GM12878 (cell line): Measurements from ENCODE around the gene GPC6. TPM values are rescaled to one million over a fixed set of nuclear protein-coding genes. Genes with fewer than 3 reads are reported as not detected.

Experiments
- ATAC-seq: fragments of 200-7000 bp; cut with Tn5 transposase; 3 replicates; pipeline ENCODE4 v1.9.1; 2020; ENCODE audit warnings: mild to moderate bottlenecking, moderate library complexity
- BruUV-seq: library from RNA; stranded (reverse); fragments of 400-500 nt; replicated peaks from 2 replicates; lab custom pipeline; 2021; lab: Mats Ljungman, UMichigan
- CTCF ChIA-PET: fragments of 300-600 bp; sonication (Branson Sonifier 250); formaldehyde crosslinking; extraction: SDS; loops from one replicate; lab custom pipeline; 2021; ENCODE audit warnings: inconsistent platforms; lab: Yijun Ruan, JAX
- POLR2A ChIA-PET: fragments of 350-600 bp; formaldehyde crosslinking; extraction: SDS; loops from one replicate; lab custom pipeline; 2021; ENCODE audit warnings: inconsistent platforms; lab: Charles Lee
- RAD21 ChIA-PET: fragments of 300-600 bp; sonication (Branson Sonifier 250); formaldehyde crosslinking; loops from one replicate; lab custom pipeline; 2023; ENCODE audit warnings: antibody characterized with exemption; ENCODE audit not compliant: unreplicated experiment; lab: Charles Lee
- SMC1A ChIA-PET: fragments of 300-600 bp; sonication (Branson Sonifier 250); formaldehyde crosslinking; loops from one replicate; lab custom pipeline; 2023; ENCODE audit not compliant: unreplicated experiment, uncharacterized antibody; lab: Charles Lee
- DNase-seq: peaks from one replicate; pipeline ENCODE4 v3.0.0-alpha.2; 2011; ENCODE audit warnings: low read depth, low spot score
- FAIRE-seq: peaks from 3 replicates; lab custom pipeline; 2011; peaks lifted over from hg19 to GRCh38; lab: Jason Lieb, UNC
- H2AFZ ChIP-seq: 2 replicates; pipeline ENCODE4 v1.6.0; 2011; ENCODE audit warnings: low read depth, low read length, control low read depth; ENCODE audit not compliant: control insufficient read depth
- H3K27ac ChIP-seq: 2 replicates; pipeline ENCODE4 v1.5.1; 2011; ENCODE audit warnings: control low read depth; ENCODE audit not compliant: control insufficient read depth, insufficient read depth
- H3K27me3 ChIP-seq, 2 experiments: replicated peaks in 1 of 2; 2 replicates each; pipeline versions ENCODE4 v1.6.0 to v1.6.1; 2011; ENCODE audit warnings: low read length in 1 of 2; ENCODE audit not compliant: control insufficient read depth in 2 of 2, insufficient read depth in 2 of 2
- H3K36me3 ChIP-seq, 2 experiments: 2 replicates each; pipeline ENCODE4 v1.5.1; 2011; ENCODE audit warnings: low read length in 1 of 2; ENCODE audit not compliant: control insufficient read depth in 2 of 2, insufficient read depth in 2 of 2
- H3K4me1 ChIP-seq: 2 replicates; pipeline ENCODE4 v1.6.1; 2011; ENCODE audit warnings: mild to moderate bottlenecking, low read length, moderate library complexity, mixed read lengths; ENCODE audit not compliant: control insufficient read depth, insufficient read depth
- H3K4me2 ChIP-seq: 2 replicates; pipeline ENCODE4 v1.6.0; 2011; ENCODE audit warnings: control low read depth; ENCODE audit not compliant: control insufficient read depth, insufficient read depth
- H3K4me3 ChIP-seq: fragments of 200-600 bp; sonication (generic); 2 replicates; pipeline ENCODE4 v1.5.1; 2016
- H3K79me2 ChIP-seq: 2 replicates; pipeline ENCODE4 v1.6.0; 2011; ENCODE audit warnings: low read length; ENCODE audit not compliant: control insufficient read depth, insufficient read depth
- H3K9ac ChIP-seq: 2 replicates; pipeline ENCODE4 v1.8.0; 2011; ENCODE audit warnings: low read length, control low read depth, mixed read lengths; ENCODE audit not compliant: control insufficient read depth, insufficient read depth
- H3K9me3 ChIP-seq: replicated peaks from 3 replicates; pipeline ENCODE4 v1.5.1; 2011; ENCODE audit warnings: mild to moderate bottlenecking, low read length; ENCODE audit not compliant: control insufficient read depth, insufficient read depth
- H4K20me1 ChIP-seq: 2 replicates; pipeline ENCODE4 v1.6.0; 2011; ENCODE audit not compliant: control insufficient read depth, insufficient read depth
- CEBPB ChIP-seq, 2 experiments: fragments of 150-350 bp in 1 of 2; IDR thresholded peaks; 2 replicates each; pipeline ENCODE4 v1.6.1; 2012 to 2014; ENCODE audit warnings: low read depth in 2 of 2, low read length in 2 of 2, borderline replicate concordance in 1 of 2, inconsistent platforms in 1 of 2
- CREB1 ChIP-seq: IDR thresholded peaks from 2 replicates; pipeline ENCODE4 v1.6.1; 2012; ENCODE audit warnings: low read depth, mild to moderate bottlenecking, inconsistent platforms
- MAX ChIP-seq: IDR thresholded peaks from 2 replicates; pipeline ENCODE4 v1.6.1; 2012; ENCODE audit warnings: low read depth, low read length, improper control_type of control experiment
- MYB ChIP-seq: fragments of 150-350 bp; IDR thresholded peaks from 2 replicates; pipeline ENCODE4 v1.6.1; 2014; ENCODE audit warnings: mild to moderate bottlenecking, low read depth, low read length, borderline replicate concordance
- PML ChIP-seq: IDR thresholded peaks from 2 replicates; pipeline ENCODE4 v1.6.1; 2012; ENCODE audit warnings: low read length, inconsistent platforms
- SMAD5 ChIP-seq: IDR thresholded peaks from 2 replicates; pipeline ENCODE4 v1.6.1; 2016; ENCODE audit warnings: antibody characterized with exemption, low read depth
- SMARCA5 ChIP-seq: fragments of 450-650 bp; IDR thresholded peaks from 2 replicates; pipeline ENCODE4 v1.6.1; 2017; ENCODE audit warnings: mild to moderate bottlenecking
- SMC3 ChIP-seq: IDR thresholded peaks from 2 replicates; pipeline ENCODE4 v1.6.1; 2011; ENCODE audit warnings: low read length, improper control_type of control experiment, borderline replicate concordance
- TCF12 ChIP-seq: IDR thresholded peaks from 2 replicates; pipeline ENCODE4 v1.6.1; 2011; ENCODE audit warnings: low read depth, mild to moderate bottlenecking, low read length
- ZNF217 ChIP-seq: fragments of 450-650 bp; IDR thresholded peaks from 2 replicates; pipeline ENCODE4 v1.6.1; 2017; ENCODE audit warnings: antibody characterized with exemption, mild to moderate bottlenecking
- ZNF622 ChIP-seq: fragments of 450-650 bp; IDR thresholded peaks from 2 replicates; pipeline ENCODE4 v1.6.1; 2017; ENCODE audit warnings: mild to moderate bottlenecking, inconsistent platforms
- WGBS: methylation state at CpG from one replicate; pipeline ENCODE4 v1.1.6; 2016; ENCODE audit warnings: low lambda C conversion rate; ENCODE audit not compliant: insufficient replicate concordance, insufficient coverage; ENCODE audit errors: missing lambda C conversion rate; 5-methylcytosine and 5-hydroxymethylcytosine counted together
- in situ Hi-C: fragments of 300-500 bp; cut with MboI; formaldehyde crosslinking; loops from 9 replicates; pipeline ENCODE4 v1.14.3; 2018; ENCODE audit warnings: mixed read lengths
- intact Hi-C: fragments of 100-400 bp; cut with micrococcal nuclease; formaldehyde crosslinking; loops from one replicate; pipeline ENCODE4 v1.14.2; 2022; ENCODE audit not compliant: unreplicated experiment
- polyA plus RNA-seq, 11 experiments: library from polyadenylated mRNA; depleted of rRNA in 4 of 11; unstranded in 6 of 11; stranded (reverse) in 5 of 11; fragments of >200 nt; fragmentation: Nextera tagmentation in 4 of 11; fragmentation: Illumina TruSeq in 1 of 11; extraction: Ambion mirVana in 4 of 11; extraction: Trizol in 1 of 11; gene quantifications; 1 replicate in 1 of 11; 2 replicates in 10 of 11; pipeline versions ENCODE4 v1.2.1 to v1.2.3, GENCODE V29; 2011 to 2016; ENCODE audit warnings: inconsistent platforms in 2 of 11, missing spikeins in 2 of 11, low read depth in 1 of 11
- total RNA-seq, 4 experiments: library from RNA; depleted of rRNA in 3 of 4; stranded (reverse); fragments of >200 nt in 3 of 4; fragmentation: Illumina TruSeq in 1 of 4; extraction: Trizol in 1 of 4; gene quantifications; 2 replicates each; pipeline versions ENCODE4 v1.2.1 to v1.2.3, GENCODE V29; 2013 to 2021
- TF ChIP-seq, protein P1 (sequence below): IDR thresholded peaks from 2 replicates; pipeline ENCODE4 v1.6.1; 2012; ENCODE audit warnings: low read depth, low read length, improper control_type of control experiment
- TF ChIP-seq, protein P2 (sequence below): fragments of 450-650 bp; IDR thresholded peaks from 2 replicates; pipeline ENCODE4 v1.6.1; 2017; ENCODE audit warnings: antibody characterized with exemption, mild to moderate bottlenecking, moderate library complexity

The GPC6 gene
- total and polyA plus RNA-seq, 10 of the 15 experiments (the other 5 are each of a cell fraction or from before 2014, with no cell fraction given): 0.03 to 0.04 (median 0.03) TPM; not detected in 7

DNA sequence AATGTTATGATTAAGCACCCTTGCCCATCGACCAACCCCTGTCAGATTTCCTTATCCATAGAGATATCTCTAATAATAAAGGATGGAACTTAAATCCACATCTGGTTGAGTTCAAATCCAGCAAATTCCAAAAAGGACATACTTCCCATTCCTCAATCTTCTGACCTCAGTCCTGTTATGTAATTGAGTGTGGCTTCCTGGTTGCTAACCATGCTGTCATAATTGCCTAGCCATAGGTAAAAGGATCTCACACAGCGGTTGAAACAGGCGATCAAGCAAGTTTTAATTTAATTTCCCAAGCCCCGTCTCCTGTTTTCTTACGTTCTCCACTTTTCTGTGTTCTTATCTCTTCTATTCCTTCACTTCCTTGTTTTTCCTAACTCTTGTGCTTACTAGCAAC is 550.3 kb downstream of the GPC6 start:
- H3K27ac ChIP-seq: no peak overlapping the region
- SMC1A ChIA-PET: no interaction called here
- no peaks in the 10 kb centered on the region for H3K27me3 ChIP-seq
- H2AFZ ChIP-seq: no peak overlapping the region
- FAIRE-seq (no peak), ATAC-seq (no peak), DNase-seq (no peak)
- BruUV-seq: no TSS peak
- POLR2A ChIA-PET: no interaction called here
- intact Hi-C loops: no loop called here
- in situ Hi-C loops: no loop called here
- H3K9me3 ChIP-seq: no peaks in the 10 kb centered on the region
- no peak overlapping the region for H3K4me3 ChIP-seq
- TF ChIP-seq TCF12 (no peak), MAX (no peak), SMARCA5 (no peak), CREB1 (no peak), SMC3 (no peak)
- 17% methylated on average over 5 of the region's 5 CpGs for WGBS
- RAD21 ChIA-PET: no interaction called here
- no peaks in the 10 kb centered on the region for H4K20me1 ChIP-seq
- no peaks in the 10 kb centered on the region for H3K36me3 ChIP-seq
- no peaks in the 10 kb centered on the region for H3K79me2 ChIP-seq
- no peaks in the 10 kb centered on the region for H3K4me1 ChIP-seq
- H3K4me2 ChIP-seq: no peak overlapping the region
- no peak overlapping the region for H3K9ac ChIP-seq
- CTCF ChIA-PET: no interaction called here

DNA sequence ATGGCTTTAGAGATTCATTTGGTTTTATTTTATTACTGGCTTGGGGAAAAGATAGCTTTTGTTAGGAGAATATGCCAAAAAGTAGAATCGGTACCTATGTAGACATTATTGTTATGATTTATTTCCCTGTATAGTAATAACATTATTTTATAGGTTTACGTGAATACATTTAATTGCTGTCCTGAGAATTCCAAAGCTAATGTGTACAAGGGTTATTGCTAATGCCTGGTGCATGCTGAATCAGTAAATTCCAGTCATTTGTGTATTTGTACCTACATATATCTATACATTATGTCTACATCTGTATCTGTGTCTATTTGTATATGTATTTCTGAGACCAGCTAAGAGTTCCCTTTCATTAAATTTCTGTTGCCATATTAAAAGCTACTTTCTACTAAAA is 550.9 kb downstream of the GPC6 start:
- Histone ChIP-seq H3K4me1 (no peaks in the 10 kb centered on the region), H3K27ac (no peak overlapping the region), H3K9me3 (no peaks in the 10 kb centered on the region), H4K20me1 (no peaks in the 10 kb centered on the region), H3K9ac (no peak overlapping the region), H3K79me2 (no peaks in the 10 kb centered on the region), H3K4me2 (no peak overlapping the region), H3K27me3 (no peaks in the 10 kb centered on the region), H3K36me3 (no peaks in the 10 kb centered on the region), H2AFZ (no peak overlapping the region), H3K4me3 (no peak overlapping the region)
- FAIRE-seq (no peak), DNase-seq (no peak), ATAC-seq (no peak)
- in situ Hi-C loops (no loop called here), intact Hi-C loops (no loop called here)
- CTCF ChIA-PET: no interaction called here
- TF ChIP-seq SMAD5: no peak
- TF ChIP-seq CEBPB (IDR thresholded peaks at IDR 0.05; ENCODE audit: borderline replicate concordance in 1 of 2, low read depth in 2 of 2, low read length in 2 of 2): no peak
- no peak for TF ChIP-seq PML
- no peak for TF ChIP-seq ZNF217
- TF ChIP-seq MYB: no peak
- TF ChIP-seq, protein P1, sequence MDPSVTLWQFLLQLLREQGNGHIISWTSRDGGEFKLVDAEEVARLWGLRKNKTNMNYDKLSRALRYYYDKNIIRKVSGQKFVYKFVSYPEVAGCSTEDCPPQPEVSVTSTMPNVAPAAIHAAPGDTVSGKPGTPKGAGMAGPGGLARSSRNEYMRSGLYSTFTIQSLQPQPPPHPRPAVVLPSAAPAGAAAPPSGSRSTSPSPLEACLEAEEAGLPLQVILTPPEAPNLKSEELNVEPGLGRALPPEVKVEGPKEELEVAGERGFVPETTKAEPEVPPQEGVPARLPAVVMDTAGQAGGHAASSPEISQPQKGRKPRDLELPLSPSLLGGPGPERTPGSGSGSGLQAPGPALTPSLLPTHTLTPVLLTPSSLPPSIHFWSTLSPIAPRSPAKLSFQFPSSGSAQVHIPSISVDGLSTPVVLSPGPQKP: no peak
- TF ChIP-seq, protein P2, sequence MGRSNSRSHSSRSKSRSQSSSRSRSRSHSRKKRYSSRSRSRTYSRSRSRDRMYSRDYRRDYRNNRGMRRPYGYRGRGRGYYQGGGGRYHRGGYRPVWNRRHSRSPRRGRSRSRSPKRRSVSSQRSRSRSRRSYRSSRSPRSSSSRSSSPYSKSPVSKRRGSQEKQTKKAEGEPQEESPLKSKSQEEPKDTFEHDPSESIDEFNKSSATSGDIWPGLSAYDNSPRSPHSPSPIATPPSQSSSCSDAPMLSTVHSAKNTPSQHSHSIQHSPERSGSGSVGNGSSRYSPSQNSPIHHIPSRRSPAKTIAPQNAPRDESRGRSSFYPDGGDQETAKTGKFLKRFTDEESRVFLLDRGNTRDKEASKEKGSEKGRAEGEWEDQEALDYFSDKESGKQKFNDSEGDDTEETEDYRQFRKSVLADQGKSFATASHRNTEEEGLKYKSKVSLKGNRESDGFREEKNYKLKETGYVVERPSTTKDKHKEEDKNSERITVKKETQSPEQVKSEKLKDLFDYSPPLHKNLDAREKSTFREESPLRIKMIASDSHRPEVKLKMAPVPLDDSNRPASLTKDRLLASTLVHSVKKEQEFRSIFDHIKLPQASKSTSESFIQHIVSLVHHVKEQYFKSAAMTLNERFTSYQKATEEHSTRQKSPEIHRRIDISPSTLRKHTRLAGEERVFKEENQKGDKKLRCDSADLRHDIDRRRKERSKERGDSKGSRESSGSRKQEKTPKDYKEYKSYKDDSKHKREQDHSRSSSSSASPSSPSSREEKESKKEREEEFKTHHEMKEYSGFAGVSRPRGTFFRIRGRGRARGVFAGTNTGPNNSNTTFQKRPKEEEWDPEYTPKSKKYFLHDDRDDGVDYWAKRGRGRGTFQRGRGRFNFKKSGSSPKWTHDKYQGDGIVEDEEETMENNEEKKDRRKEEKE: no peak
- TF ChIP-seq ZNF622: no peak
- RAD21 ChIA-PET: no interaction called here
- BruUV-seq: no TSS peak
- WGBS: 21% methylated on average over 2 of the region's 2 CpGs
- POLR2A ChIA-PET: no interaction called here
- SMC1A ChIA-PET: interaction anchor here (1.2 kb wide), 1 partner anchor 11 kb away, joined by 3 read pairs; no protein-coding TSS in a partner anchor
